IMR-90 (cell line): ENCODE data around the gene FTCDNL1. TPM values are rescaled to one million over a fixed set of nuclear protein-coding genes. Genes with fewer than 3 reads are reported as not detected.

ENCODE experiments used
- ATAC-seq: fragments of 200-7000 bp; cut with Tn5 transposase; 2 replicates; pipeline ENCODE4 v1.9.1; 2020; ENCODE audit warnings: low read depth, mild to moderate bottlenecking, moderate library complexity
- BruUV-seq: library from RNA; stranded (reverse); fragments of 400-500 nt; replicated peaks from 2 replicates; lab custom pipeline; 2021; lab: Mats Ljungman, UMichigan
- CTCF ChIA-PET: fragments of 300-600 bp; formaldehyde crosslinking; extraction: SDS; loops from one replicate; lab custom pipeline; 2021; ENCODE audit warnings: antibody characterized with exemption; lab: Yijun Ruan, JAX
- POLR2A ChIA-PET: fragments of 300-600 bp; sonication (Branson Sonifier 250); formaldehyde crosslinking; loops from one replicate; lab custom pipeline; 2022; ENCODE audit warnings: antibody characterized with exemption; ENCODE audit not compliant: unreplicated experiment; lab: Charles Lee
- DNase-seq: peaks from one replicate; pipeline ENCODE4 v3.0.0; 2013
- H2AFZ ChIP-seq: replicated peaks from 2 replicates; pipeline ENCODE3; 2013; ENCODE audit warnings: low read length, mild to moderate bottlenecking; ENCODE audit not compliant: poor library complexity
- H2AK5ac ChIP-seq: 2 replicates; pipeline ENCODE4 v1.6.1; 2013; ENCODE audit warnings: low read depth, low read length, inconsistent platforms
- H2AK9ac ChIP-seq: replicated peaks from 2 replicates; pipeline ENCODE3; 2013; ENCODE audit warnings: mild to moderate bottlenecking, low read depth, low read length, moderate library complexity; ENCODE audit not compliant: poor library complexity
- H2BK120ac ChIP-seq: 2 replicates; pipeline ENCODE4 v1.6.1; 2013; ENCODE audit warnings: low read depth, low read length, inconsistent platforms
- H2BK15ac ChIP-seq: 3 replicates; pipeline ENCODE4 v1.6.1; 2013; ENCODE audit warnings: low read depth, low read length, inconsistent platforms
- H2BK20ac ChIP-seq: 2 replicates; pipeline ENCODE4 v1.6.1; 2013; ENCODE audit warnings: low read depth, mild to moderate bottlenecking, inconsistent platforms, low read length, moderate library complexity
- H2BK5ac ChIP-seq: 2 replicates; pipeline ENCODE4 v1.6.1; 2013; ENCODE audit warnings: mild to moderate bottlenecking, low read depth, low read length, inconsistent platforms; ENCODE audit not compliant: poor library complexity, severe bottlenecking
- H3K14ac ChIP-seq: replicated peaks from 2 replicates; pipeline ENCODE4 v1.6.1; 2013; ENCODE audit warnings: low read depth, low read length, inconsistent platforms
- H3K18ac ChIP-seq: 2 replicates; pipeline ENCODE4 v1.6.1; 2013; ENCODE audit warnings: low read depth, low read length, control low read depth
- H3K23ac ChIP-seq: 2 replicates; pipeline ENCODE4 v1.6.1; 2013; ENCODE audit warnings: low read depth, low read length, inconsistent platforms
- H3K27ac ChIP-seq: 2 replicates; pipeline ENCODE4 v1.5.1; 2013; ENCODE audit warnings: mild to moderate bottlenecking, control low read depth, low read length; ENCODE audit not compliant: insufficient read depth
- H3K27me3 ChIP-seq: 2 replicates; pipeline ENCODE4 v1.6.1; 2013; ENCODE audit warnings: low read length; ENCODE audit not compliant: control insufficient read depth, insufficient read depth
- H3K36me3 ChIP-seq: 2 replicates; pipeline ENCODE4 v1.6.1; 2013; ENCODE audit warnings: low read length, mixed read lengths; ENCODE audit not compliant: control insufficient read depth, insufficient read depth
- H3K4ac ChIP-seq: 2 replicates; pipeline ENCODE4 v1.6.1; 2013; ENCODE audit warnings: low read depth, low read length, inconsistent platforms
- H3K4me1 ChIP-seq: 2 replicates; pipeline ENCODE4 v1.6.1; 2013; ENCODE audit warnings: low read length, mixed read lengths; ENCODE audit not compliant: control insufficient read depth, insufficient read depth
- H3K4me2 ChIP-seq: 2 replicates; pipeline ENCODE4 v1.6.1; 2013; ENCODE audit warnings: low read depth, mild to moderate bottlenecking, control low read depth, low read length, moderate library complexity
- H3K4me3 ChIP-seq: 2 replicates; pipeline ENCODE4 v1.5.1; 2013; ENCODE audit warnings: low read depth, mild to moderate bottlenecking, control low read depth, low read length, moderate library complexity; ENCODE audit not compliant: insufficient read depth
- H3K56ac ChIP-seq: 2 replicates; pipeline ENCODE4 v1.6.1; 2013; ENCODE audit warnings: low read length, inconsistent platforms; ENCODE audit not compliant: insufficient read depth; ENCODE audit errors: extremely low read depth
- H3K79me1 ChIP-seq, 2 experiments: 2 replicates each; pipeline ENCODE4 v1.6.1; 2013; ENCODE audit warnings: low read length in 2 of 2, inconsistent platforms in 1 of 2, low read depth in 1 of 2
- H3K9ac ChIP-seq: 2 replicates; pipeline ENCODE4 v1.6.1; 2013; ENCODE audit warnings: low read depth, low read length, control low read depth
- H3K9me1 ChIP-seq: 2 replicates; pipeline ENCODE4 v1.6.1; 2013; ENCODE audit warnings: low read length, inconsistent platforms; ENCODE audit not compliant: insufficient read depth
- H3K9me3 ChIP-seq: 2 replicates; pipeline ENCODE4 v1.6.1; 2013; ENCODE audit warnings: low read length; ENCODE audit not compliant: control insufficient read depth, insufficient read depth
- H4K20me1 ChIP-seq: 2 replicates; pipeline ENCODE4 v1.6.1; 2013; ENCODE audit warnings: low read length, inconsistent platforms; ENCODE audit not compliant: insufficient read depth
- H4K5ac ChIP-seq: 2 replicates; pipeline ENCODE4 v1.6.1; 2013; ENCODE audit warnings: mild to moderate bottlenecking, low read depth, low read length, control low read depth
- H4K8ac ChIP-seq, 2 experiments: 2 replicates each; pipeline ENCODE4 v1.6.1; 2013; ENCODE audit warnings: low read depth in 2 of 2, low read length in 2 of 2, control low read depth in 1 of 2, inconsistent platforms in 1 of 2
- H4K91ac ChIP-seq: 2 replicates; pipeline ENCODE4 v1.6.1; 2013; ENCODE audit warnings: low read depth, low read length, inconsistent platforms; ENCODE audit not compliant: insufficient read depth
- BHLHE40 ChIP-seq: fragments of 150-350 bp; IDR thresholded peaks from 2 replicates; pipeline ENCODE4 v1.6.1; 2016; ENCODE audit warnings: mild to moderate bottlenecking, low read depth, low read length
- CEBPB ChIP-seq: IDR thresholded peaks from 2 replicates; pipeline ENCODE4 v1.6.1; 2012; ENCODE audit warnings: low read depth, low read length, improper control_type of control experiment
- CHD1 ChIP-seq: IDR thresholded peaks from 2 replicates; pipeline ENCODE4 v1.6.1; 2012; ENCODE audit warnings: low read depth, low read length, improper control_type of control experiment
- CTCF ChIP-seq: conservative IDR thresholded peaks from 2 replicates; pipeline ENCODE4 v1.5.1; 2012; ENCODE audit warnings: mild to moderate bottlenecking, low read depth, low read length, improper control_type of control experiment
- ELK1 ChIP-seq: fragments of 150-350 bp; IDR thresholded peaks from 2 replicates; pipeline ENCODE4 v1.6.1; 2016; ENCODE audit warnings: low read depth, mild to moderate bottlenecking, low read length, moderate library complexity, borderline replicate concordance
- MAZ ChIP-seq: IDR thresholded peaks from 2 replicates; pipeline ENCODE4 v1.6.1; 2012; ENCODE audit warnings: low read depth, mild to moderate bottlenecking, low read length, improper control_type of control experiment, moderate library complexity, borderline replicate concordance
- POLR2A ChIP-seq: IDR thresholded peaks from 2 replicates; pipeline ENCODE4 v1.6.1; 2012; ENCODE audit warnings: mild to moderate bottlenecking, low read depth, low read length
- RAD21 ChIP-seq: IDR thresholded peaks from 2 replicates; pipeline ENCODE4 v1.6.1; 2012; ENCODE audit warnings: low read length, improper control_type of control experiment
- RCOR1 ChIP-seq: IDR thresholded peaks from 2 replicates; pipeline ENCODE4 v1.6.1; 2012; ENCODE audit warnings: mild to moderate bottlenecking, low read length, improper control_type of control experiment; ENCODE audit not compliant: insufficient replicate concordance
- WGBS, 2 experiments: methylation state at CpG; one replicate each; pipeline versions ENCODE4 v1.1.5 to v1.1.7; 2013; ENCODE audit warnings: missing lambda C conversion rate in 2 of 2; ENCODE audit not compliant: insufficient read length in 1 of 2; ENCODE audit errors: extremely low coverage in 2 of 2; 5-methylcytosine and 5-hydroxymethylcytosine counted together
- dilution Hi-C: fragments of 300-500 bp; cut with HindIII; formaldehyde crosslinking; loops from one replicate; pipeline ENCODE4 v1.14.3; 2018; ENCODE audit warnings: low sequenced_read_pairs; ENCODE audit not compliant: unreplicated experiment
- in situ Hi-C: fragments of 300-500 bp; cut with MboI; formaldehyde crosslinking; loops from 3 replicates; pipeline ENCODE4 v1.14.3; 2019; ENCODE audit warnings: low sequenced_read_pairs, inconsistent platforms, mixed read lengths
- intact Hi-C: fragments of 100-400 bp; cut with micrococcal nuclease; formaldehyde crosslinking; loops from 2 replicates; pipeline ENCODE4 v1.10.0; 2022
- polyA plus RNA-seq, 3 experiments: library from polyadenylated mRNA; depleted of rRNA; stranded (reverse); fragments of >200 nt; gene quantifications; 2 replicates each; pipeline ENCODE4 v1.2.3, GENCODE V29; 2012; ENCODE audit warnings: low replicate concordance in 1 of 3
- total RNA-seq: library from RNA; depleted of rRNA; stranded (reverse); fragments of >200 nt; gene quantifications from 2 replicates; pipeline ENCODE4 v1.2.3, GENCODE V29; 2012

FTCDNL1 gene
- total and polyA plus RNA-seq, 2 of the 4 experiments (the other 2 are of a cell fraction) = 0.18 to 0.21 TPM

GRCh38 chr2:199742884-199743283, 108.1 kb downstream of the FTCDNL1 start:
- in situ Hi-C loops = loop anchor here (25.0 kb wide), 1 partner anchor 1431 kb away; no protein-coding TSS in a partner anchor
- WGBS, 2 experiments = 100% methylated on average over 1 of the region's 2 CpGs; no CpG with 5 or more reads in 1 of the 2 experiments
- no peak overlapping the region for H3K4ac ChIP-seq

More at GRCh38 chr2:199742884-199743283, 108.1 kb downstream of the FTCDNL1 start:
- H3K56ac ChIP-seq = no peak overlapping the region
- no peak overlapping the region for H3K4me3 ChIP-seq
- no peak overlapping the region for H3K4me2 ChIP-seq
- H2BK20ac ChIP-seq = no peak overlapping the region
- no peak overlapping the region for H3K23ac ChIP-seq
- no peak overlapping the region for H4K91ac ChIP-seq
- H2BK120ac ChIP-seq = no peak overlapping the region
- H2AK9ac ChIP-seq = no peak overlapping the region
- H4K20me1 ChIP-seq = no peaks in the 10 kb centered on the region
- H3K9ac ChIP-seq = no peak overlapping the region
- H3K9me3 ChIP-seq = no peaks in the 10 kb centered on the region
- TF ChIP-seq CHD1 (no peak), POLR2A (no peak), MAZ (no peak), ELK1 (no peak), RAD21 (no peak), CEBPB (no peak), RCOR1 (no peak), BHLHE40 (no peak), CTCF (no peak)
- intact Hi-C loops = no loop called here
- no peak overlapping the region for H3K18ac ChIP-seq
- no peak overlapping the region for H4K8ac ChIP-seq
- no peak for DNase-seq
- no peaks in the 10 kb centered on the region for H3K79me1 ChIP-seq
- ChIA-PET CTCF (interaction anchor here (0.7 kb wide), 1 partner anchor 10 kb away, joined by 3 read pairs; no protein-coding TSS in a partner anchor), POLR2A (no interaction called here)
- no peak overlapping the region for H3K14ac ChIP-seq
- no peaks in the 10 kb centered on the region for H3K36me3 ChIP-seq
- BruUV-seq = no TSS peak
- no peak overlapping the region for H4K5ac ChIP-seq
- H3K9me1 ChIP-seq = no peaks in the 10 kb centered on the region
- dilution Hi-C loops = no loop called here
- H2AFZ ChIP-seq = no peak overlapping the region
- H2BK5ac ChIP-seq = no peak overlapping the region
- no peak overlapping the region for H3K27ac ChIP-seq
- H3K4me1 ChIP-seq = peaks cover 2% of the 10 kb centered on the region; the same call in 1 of the 2 replicates
- no peak overlapping the region for H2AK5ac ChIP-seq
- H3K27me3 ChIP-seq = peaks cover 4% of the 10 kb centered on the region
- no peak overlapping the region for H2BK15ac ChIP-seq
- no peak for ATAC-seq
